ENCODE measurements around the gene AMD1.
A peak's percentile ranks its signal among the peaks of the same experiment; 100 is the strongest.

AMD1 gene

DNA sequence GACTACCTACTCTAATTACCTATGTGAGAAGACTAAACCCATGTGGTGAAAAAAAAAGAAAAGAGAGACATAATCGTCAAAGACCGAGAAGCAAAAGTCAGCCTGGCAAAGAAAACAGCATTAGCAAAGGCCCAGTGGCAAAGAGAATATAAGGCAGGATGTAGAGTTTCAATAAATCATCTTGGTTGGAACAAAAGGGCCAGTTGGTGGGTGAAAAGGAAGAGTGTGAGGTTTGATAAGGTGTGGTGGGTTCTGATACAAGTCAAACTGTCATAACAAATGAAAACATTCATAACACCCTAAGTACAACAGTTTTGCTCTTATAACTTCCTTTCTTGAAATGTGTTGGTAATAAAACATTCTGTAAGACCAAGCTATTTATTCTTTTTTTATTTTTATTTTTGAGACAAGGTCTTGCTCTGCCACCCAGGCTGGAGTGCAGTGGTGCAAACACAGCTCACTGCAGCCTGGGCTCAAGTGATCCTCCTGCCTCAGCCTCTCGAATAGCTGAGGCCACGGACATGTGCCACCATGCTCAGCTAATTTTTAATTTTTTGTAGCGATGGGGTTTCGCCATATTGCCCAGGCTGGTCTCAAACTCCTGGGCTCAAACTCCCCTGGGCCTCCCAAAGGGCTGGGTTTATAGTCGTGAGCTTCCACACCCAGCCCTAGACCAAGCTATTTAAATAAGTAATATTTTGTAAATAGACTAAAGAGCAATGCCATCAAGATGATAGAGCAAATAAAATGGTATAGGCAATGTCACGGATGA lies 65.0 kb downstream of the AMD1 start:
- no peak for DNase-seq

DNA sequence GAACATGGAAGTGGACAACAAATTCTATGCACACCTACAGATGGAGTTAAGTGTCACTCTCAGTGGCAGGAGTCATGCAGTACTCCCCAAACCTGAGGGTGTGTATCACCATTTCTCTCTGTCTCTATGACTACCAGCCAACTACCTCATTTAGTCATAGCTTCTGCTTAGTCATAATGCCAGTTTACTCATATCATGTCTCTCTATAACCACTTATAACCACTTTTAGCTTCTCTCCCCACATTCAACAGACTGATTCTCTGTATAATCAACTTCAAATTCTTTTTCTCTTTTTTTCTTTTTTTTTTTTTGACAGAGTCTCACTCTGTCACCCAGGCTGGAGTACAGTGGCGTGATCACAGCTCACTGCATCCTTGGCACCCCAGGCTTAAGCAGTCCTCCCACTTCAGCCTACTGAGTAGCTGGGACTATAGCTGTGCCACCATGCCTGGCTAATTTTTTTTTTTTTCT lies 70.1 kb downstream of the AMD1 start:
- peak; percentile 77 for DNase-seq
